Stimulated activated CD8-positive, alpha-beta memory T cell treated with anti-CD3 and anti-CD28 coated beads, Interleukin-12 subunit alpha, Interleukin-12 subunit beta, amount 100 ng/mL, for 24 hours (primary cell): Measurements from ENCODE around the gene SCAF1.

Experiments used
- DNase-seq: peaks from one replicate; pipeline ENCODE4 v3.0.0-alpha.2; 2020; ENCODE audit errors: extremely low read depth

The SCAF1 gene

DNA sequence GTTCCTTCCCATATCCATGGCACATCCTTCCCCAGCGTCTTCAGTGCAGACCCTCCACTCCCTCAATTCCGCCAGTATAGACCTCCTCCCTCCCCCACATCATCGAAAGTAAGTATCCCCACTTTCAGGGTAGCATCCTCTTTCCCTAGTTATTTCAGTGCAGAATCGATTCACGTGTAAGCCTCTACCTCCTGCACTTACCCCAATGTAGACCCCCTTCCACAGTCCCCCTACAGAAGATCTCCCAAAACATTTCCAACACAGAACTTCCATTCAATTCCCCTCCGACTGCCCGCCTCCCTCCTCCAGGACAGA lies 23.0 kb downstream of the SCAF1 start:
- no peak for DNase-seq

DNA sequence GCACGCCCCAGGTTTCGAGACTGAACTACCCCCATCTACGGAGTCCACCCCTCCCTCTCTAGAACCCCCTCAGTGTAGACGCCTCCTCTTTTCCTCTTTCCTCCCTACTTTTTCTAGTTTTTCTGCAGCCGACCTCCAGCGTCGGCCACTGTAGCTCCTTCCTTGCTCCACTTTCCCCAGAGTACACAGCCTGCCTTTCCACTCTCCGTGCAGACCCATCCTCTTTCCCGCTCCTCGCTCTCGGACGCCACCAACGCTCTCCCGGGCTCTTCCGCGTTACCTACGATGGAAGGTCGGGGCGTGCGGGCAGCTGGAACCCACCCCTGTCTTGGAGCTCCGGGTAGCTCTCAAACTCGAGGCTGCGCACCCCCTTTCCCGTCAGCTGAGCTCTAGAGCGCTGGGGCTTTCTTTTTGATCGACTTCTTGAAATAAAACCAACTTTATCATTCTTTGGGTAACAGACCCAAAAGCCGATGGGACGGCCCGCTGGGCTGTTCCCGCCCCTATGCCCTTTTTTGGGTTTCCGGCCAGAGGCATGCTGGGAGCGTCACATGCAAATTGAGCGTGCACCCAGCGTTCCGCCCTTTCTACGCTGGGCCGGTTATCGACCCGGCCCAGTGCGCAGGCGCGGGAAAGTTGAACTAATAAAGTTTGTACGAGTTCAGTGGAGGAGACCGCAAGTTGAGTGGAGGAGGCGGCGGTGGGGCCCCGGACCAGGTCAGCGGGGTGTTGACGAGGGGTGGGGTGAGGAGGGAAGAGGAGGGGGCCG lies 23.5 kb downstream of the SCAF1 start, which contains the start of the genes BCL2L12 and IRF3:
Gene BCL2L12 (plus strand): TSS at position 583 of the 769 bp plus-strand sequence. CDS start 760 bp downstream, outside the sequence.
Gene IRF3 (minus strand): TSS at position 507 of the 769 bp plus-strand sequence. CDS start 1,019 bp downstream, outside the sequence.
- DNase-seq = peak; percentile 99

DNA sequence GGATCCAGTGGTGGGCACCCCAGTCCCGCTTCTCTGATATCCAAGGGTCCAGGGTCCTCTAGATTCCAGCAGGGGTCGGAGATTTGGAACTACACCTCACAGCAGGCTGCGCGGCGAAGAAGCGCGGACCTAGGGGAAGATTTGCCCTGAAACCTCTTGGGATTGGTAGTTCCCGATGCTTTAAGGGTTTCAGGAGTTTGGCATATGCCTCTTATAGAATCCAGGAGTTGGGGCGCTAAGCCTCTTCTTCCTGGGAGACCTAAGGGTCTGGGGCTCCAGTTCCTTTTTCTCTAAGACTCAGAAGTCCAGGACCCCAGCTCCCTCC lies 24.1 kb downstream of the SCAF1 start:
- DNase-seq = no peak

- no peak for DNase-seq
Measured at GRCh38 chr19:49667473-49667872, 25.5 kb downstream of the SCAF1 start.

DNA sequence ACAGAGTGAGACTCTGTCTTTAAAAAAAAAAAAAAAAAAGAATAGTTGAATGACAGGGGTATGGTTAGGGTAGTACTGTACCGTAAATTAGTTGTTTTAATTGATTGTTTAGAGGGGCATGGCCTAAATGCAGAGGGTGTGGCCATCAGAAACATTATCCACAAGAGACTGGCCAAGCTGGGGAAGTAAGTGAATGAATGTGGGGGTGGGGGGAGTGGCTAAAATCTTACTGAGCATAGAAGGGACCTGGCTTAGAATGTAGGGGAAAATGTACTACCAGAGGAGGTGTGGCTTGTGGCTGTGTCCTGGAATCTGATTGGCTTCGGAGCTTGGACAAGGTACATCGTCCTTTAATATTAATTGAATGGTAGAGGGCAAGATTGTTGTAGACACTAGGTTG lies 27.5 kb downstream of the SCAF1 start:
- no peak for DNase-seq

GRCh38 chr19:49672131-49672919 lies 30.3 kb downstream of the SCAF1 start:
- DNase-seq = no peak

- DNase-seq = no peak
Measured at GRCh38 chr19:49676136-49676783, 34.3 kb downstream of the SCAF1 start.

DNA sequence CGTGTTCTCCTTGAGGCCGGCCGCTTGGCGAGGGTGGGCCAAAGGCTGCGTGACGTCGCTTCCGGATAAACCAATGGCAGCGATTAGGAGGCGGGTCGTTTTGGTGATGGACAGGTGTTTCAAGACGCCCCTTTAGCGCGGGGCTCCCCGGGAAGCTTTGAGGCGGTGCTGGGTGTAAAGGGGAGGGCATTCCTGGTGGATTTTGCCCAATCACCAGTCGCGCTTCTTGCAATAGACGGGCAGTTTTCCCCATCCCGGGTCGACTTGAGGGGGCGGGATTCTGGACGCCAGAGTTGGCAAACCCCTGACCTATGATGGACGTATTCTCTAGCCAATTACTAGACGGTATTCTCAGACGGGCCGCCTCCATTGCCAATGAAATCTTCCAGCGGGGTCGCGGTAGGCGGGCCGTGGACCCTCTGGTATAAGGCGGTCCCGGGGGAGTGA lies 34.8 kb downstream of the SCAF1 start:
- DNase-seq = peak; percentile 97

- DNase-seq = no peak
Measured at GRCh38 chr19:49677231-49677900, 35.4 kb downstream of the SCAF1 start, which contains the start of gene PRMT1. TSS of gene PRMT1 (plus strand) at chr19:49677271. CDS start at chr19:49677281, 10 bp downstream.

GRCh38 chr19:49677901-49678674 lies 36.1 kb downstream of the SCAF1 start:
- DNase-seq = no peak

- DNase-seq = no peak
Measured at GRCh38 chr19:49678985-49679770, 37.2 kb downstream of the SCAF1 start.

GRCh38 chr19:49679771-49680413 lies 37.9 kb downstream of the SCAF1 start:
- DNase-seq = no peak

DNA sequence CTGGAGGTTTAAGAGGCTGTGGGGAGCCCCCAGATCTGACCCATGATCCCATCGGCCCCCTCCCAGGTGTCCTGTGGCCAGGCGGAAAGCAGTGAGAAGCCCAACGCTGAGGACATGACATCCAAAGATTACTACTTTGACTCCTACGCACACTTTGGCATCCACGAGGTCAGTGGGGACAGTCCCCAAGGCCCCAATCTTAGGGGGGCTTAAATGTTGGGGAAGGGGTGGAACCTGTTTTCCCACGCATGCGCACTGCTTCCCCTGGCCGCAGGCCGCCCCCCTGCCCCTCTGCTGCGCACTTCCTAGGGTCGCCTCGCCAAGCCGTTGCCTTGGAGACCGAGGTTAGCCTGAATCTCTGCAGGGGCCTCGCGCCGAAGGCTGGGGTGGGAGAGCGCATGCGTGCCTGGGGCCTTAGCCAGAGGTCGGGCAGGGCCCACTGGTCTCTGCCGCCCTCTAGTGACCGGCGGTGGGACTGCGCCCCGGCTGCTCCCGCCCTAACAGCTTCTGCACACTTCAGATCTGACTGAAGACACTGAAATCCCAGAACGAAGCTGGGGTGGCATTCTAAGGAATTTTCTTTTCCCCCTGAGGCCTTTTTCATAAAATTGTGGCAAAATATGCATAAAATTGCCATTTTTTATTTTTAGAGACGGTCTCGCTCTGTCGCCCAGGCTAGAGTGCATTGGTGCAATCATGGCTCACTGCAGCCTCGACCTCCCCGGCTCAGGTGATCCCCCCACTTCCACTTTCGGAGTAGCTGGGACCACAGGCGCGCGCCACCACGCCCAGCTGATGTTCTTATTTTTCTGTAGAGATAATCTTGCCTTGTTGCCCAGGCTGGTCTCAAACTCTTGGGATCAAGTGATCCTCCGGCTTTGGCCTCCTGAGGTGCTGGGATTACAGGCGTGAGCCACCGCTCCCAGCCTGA lies 38.7 kb downstream of the SCAF1 start:
- DNase-seq = peak; percentile 87

DNA sequence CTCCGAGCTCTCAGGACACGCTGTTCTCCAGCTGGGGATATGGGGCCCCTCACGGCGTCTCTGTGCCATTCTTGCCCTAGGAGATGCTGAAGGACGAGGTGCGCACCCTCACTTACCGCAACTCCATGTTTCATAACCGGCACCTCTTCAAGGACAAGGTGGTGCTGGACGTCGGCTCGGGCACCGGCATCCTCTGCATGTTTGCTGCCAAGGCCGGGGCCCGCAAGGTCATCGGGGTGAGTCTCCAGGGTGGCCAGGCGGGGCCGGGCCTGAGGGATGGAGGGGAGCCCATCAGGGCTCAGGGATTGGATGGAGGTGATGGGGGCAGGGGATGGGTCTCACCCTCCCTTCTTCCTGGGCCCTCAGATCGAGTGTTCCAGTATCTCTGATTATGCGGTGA lies 39.8 kb downstream of the SCAF1 start:
- DNase-seq = no peak

GRCh38 chr19:49682274-49682673 lies 40.3 kb downstream of the SCAF1 start:
- no peak for DNase-seq

- no peak for DNase-seq
Measured at GRCh38 chr19:49683814-49684250, 41.8 kb downstream of the SCAF1 start.

DNA sequence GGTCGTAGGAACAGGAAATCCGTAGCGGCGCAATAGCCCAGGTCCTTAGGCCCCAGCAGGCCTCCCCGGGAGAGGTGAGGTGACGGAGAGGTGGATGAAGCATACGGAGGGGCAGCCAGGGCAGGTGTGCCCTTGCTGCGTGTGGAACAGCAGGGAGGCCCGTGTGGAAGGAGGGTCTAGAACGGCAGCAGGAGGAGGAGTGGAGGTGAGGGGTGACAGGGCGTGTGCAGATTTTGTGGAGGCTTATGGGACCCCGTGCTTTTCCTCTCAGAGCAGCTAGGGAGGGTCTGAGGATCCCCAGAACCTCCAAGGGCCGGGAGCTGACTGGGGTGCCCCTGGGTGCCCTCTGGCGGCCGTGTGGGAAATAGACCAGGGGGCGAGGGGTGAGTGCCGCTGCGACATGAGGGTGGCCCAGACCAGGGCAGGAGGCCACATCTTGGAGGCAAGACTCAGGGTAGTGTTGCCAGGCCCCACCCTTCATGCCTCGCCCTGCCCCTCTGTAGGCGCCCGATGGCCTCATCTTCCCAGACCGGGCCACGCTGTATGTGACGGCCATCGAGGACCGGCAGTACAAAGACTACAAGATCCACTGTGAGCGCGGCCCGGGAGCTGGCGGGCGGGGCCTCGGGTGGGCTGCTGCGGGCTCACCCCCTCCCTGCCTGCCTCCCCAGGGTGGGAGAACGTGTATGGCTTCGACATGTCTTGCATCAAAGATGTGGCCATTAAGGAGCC lies 42.4 kb downstream of the SCAF1 start:
- DNase-seq = no peak

- no peak for DNase-seq
Measured at GRCh38 chr19:49684983-49685553, 43.1 kb downstream of the SCAF1 start.
